GM18519 (cell line): ENCODE data around the gene FOXO3.
"Not testable (repeated sequence)": the region's sequence is repeated elsewhere in the genome, so short reads cannot be mapped to it uniquely, and the experiment has no call there.

Experiments used
- ATAC-seq: cut with Tn5 transposase; IDR thresholded peaks from one replicate; pipeline ENCODE4 v1.9.1; 2021; ENCODE audit warnings: mild to moderate bottlenecking, moderate library complexity; ENCODE audit not compliant: unreplicated experiment, low FRiP score

The FOXO3 gene

DNA sequence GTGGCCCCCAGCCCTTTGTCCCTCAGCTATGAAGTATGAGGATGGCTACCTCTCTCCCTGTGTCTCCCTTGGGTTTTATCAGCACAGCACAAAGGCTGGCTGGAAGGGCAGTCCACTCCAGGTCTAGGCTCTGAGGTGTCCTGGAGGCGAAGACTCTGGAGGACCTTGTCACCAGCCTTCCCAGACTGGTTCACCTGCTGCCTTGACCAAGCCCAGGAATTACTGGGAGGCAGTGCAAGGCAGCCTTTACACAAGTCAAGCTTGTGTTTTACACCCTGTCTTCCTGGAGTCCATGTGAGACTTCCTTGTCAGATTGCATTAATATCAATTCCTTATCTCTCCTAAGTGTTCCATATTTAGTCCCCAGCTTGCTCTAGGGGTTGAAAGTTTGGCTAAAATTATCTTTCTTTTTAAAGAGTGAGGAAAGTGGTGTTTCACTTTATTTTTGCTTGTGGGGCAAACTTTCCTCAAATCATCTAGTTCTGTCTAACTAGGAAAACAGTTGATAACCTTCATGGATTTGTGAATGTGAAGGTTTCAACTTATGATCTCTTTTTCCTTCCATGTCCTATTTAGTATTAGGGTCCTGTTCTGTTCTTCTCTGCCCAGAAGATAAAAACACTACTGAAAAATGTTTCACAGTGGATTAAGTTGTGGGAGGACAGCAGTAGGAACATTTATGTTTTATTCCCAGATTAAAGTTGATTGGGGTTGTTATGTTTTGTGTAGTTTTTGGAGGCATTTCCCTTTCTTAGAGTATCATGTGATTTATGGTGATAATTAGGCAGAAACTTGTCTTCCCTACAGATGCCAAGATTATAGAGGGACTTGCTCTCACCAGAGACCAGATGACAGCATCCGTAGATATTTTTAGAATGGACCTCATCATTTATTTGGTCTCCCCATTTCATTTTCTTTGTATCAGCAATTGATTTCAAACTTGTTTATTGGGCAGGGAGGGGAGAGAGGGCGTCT lies 114.8 kb downstream of the FOXO3 start:
- ATAC-seq, result no peak

DNA sequence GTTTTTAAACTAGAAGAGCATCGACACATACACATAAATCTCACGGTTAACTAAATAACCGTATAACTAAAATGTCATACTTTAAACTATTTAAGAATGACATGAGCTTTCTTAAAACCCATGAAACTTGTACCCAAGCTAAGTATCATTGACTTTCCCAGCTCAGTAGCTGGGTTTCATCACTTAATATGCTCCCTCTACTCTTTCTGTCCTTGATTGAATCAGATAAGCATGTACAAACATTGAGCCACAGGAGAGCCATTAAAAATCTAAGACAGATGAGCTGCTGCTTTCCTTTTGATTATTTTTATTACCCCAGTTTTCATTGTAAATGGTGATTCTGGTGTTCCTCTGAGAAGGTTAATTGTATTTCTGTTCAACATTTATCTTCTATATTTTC lies 115.8 kb downstream of the FOXO3 start:
- no peak for ATAC-seq

DNA sequence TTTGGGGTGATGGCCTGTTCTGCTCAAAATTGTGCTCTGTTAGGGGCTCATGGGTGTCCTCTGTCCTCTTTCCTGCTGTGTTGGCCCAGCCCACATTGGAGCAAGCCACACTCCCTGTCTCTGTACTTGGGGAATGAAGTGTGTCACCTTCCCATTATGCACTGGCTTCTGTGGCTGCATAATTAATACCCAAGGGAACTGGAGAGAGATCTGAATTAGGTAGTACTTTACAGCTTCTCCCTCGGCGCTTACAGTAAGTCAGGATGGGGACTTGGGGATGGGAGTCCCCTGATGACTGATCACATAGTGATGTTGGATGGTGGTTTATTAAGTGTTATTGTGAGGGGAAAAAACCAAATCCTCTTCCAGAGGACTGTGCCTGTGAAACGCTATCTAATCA lies 116.6 kb downstream of the FOXO3 start:
- ATAC-seq, result no peak

DNA sequence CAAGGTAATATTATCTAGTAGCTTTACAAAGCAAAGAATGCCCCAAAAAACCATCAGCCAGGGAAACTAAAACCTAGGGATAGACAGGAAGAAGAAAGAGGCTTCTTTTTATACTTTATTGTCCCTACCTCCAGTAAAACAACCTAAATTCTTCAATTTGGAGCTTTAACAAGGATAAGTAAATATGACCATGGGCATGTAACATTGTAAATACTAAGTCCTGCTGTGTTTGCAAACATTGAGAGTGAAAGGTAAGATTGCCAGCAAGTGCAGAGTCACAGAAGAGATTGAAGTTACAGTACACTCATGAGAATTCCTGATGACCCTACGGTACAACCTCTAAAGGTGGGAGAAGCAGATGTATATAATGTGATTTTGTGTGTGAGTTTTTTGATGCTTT lies 117.2 kb downstream of the FOXO3 start:
- ATAC-seq, result no peak

DNA sequence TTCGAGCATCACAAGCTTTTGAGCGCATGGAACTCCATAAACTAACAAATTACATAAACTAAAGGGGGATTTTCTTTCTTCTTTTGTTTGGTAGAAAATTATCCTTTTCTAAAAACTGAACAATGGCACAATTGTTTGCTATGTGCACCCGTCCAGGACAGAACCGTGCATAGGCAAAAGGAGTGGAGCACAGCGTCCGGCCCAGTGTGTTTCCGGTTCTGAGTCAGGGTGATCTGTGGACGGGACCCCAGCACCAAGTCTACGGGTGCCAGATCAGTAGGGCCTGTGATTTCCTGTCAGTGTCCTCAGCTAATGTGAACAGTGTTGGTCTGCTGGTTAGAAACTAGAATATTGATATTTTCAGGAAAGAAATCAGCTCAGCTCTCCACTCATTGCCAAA lies 119.6 kb downstream of the FOXO3 start:
- ATAC-seq, result not testable (repeated sequence)

DNA sequence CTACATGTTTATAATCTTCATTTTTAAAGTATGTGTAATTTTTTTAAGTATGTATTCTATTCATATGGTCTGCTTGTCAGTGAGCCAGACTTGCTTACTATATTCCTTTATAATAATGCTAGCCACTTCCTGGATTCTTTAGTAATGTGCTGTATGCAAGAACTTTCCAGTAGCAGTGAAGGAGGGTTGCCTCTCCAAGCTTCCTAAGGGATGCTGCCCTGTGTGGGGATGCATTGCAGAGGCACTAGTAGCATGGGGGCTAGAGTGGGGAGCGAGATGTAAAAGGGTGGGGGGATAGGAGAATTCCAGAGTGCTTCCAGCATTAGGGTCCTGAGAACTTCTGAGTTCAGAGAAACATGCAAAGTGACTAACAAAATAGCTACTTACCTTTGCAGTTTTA lies 121.0 kb downstream of the FOXO3 start:
- not testable (repeated sequence) for ATAC-seq

DNA sequence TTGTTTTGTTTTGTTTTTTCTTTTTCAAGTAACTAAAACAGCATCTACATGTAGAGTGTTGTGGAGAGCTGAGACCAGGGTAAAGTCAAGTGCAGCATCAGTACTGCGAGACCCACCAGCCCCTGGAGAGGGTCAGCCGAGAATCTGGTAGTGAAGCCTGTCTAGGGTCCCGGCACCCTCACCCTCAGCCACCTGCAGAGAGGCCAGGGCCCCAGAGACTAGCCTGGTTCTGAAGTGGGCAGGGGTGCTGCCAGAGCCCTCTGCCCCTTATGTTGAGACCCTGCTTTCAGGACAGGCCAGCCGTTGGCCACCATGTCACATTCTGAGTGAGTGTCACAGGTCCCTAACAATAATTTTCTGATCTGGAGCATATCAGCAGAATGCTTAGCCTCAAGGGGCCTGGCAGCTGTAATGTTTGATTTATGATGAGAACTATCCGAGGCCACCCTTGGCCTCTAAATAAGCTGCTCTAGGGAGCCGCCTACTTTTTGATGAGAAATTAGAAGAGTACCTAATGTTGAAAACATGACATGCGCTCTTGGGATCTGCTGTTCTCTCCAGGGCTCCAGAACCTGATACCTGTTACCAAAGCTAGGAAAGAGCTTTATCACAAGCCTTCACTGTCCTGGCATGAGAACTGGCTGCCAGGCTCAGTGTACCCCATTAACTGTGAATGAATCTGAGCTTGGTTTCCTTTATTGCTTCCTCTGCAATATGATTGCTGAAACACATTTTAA lies 121.8 kb downstream of the FOXO3 start:
- not testable (repeated sequence) for ATAC-seq

DNA sequence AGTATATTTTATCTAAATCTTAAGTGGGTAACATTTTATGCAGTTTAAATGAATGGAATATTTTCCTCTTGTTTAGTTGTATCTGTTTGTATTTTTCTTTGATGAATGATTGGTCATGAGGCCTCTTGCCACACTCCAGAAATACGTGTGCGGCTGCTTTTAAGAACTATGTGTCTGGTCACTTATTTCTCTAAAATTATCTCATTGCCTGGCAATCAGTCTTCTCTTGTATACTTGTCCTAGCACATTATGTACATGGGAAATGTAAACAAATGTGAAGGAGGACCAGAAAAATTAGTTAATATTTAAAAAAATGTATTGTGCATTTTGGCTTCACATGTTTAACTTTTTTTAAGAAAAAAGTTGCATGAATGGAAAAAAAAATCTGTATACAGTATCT lies 123.3 kb downstream of the FOXO3 start:
- ATAC-seq, result not testable (repeated sequence)

DNA sequence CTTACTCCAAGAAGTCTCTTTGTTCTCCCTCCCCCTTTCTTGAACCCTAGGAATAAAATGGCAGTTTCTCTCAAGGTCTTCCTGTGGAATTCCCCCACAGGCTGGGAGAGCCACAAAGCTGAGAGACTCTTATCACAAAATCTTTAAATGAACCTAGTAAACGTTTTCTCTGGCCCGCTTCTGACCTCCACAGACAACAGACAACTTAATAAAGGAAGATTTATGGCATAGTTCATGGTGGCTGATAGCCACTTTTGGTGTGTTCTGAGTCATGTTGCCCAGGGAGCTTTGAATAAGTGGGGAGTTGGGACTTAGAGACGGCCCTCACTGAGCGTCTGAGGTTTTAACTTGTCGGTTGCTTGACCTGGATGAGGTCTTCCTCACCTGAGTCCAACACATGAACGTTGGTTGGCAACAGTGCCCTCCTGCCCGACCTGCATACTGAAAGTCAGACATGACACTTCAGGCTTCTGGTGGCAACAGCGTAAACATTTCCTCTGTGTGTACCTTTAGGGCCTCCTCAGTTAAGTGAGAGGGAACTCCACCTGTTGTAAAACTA lies 124.1 kb downstream of the FOXO3 start:
- no peak for ATAC-seq

DNA sequence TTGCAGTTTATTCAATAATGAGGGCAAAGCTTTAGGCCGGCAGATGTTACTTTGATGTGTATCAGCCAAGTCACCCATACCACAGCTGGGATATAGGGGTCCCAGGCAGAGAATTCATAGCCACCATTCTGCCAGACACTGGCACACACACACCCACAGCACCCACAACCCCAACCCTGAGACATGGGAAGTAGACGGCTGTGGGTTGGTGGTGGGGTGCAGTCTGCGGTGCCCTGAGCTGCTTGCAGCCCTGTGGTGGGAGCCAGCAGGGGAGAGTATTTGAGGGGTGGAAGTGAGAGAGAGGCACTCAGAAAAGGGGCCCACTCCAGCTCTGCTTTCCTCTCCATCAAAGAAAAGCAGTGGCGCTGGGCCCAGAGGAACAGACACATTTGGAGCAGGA lies 125.3 kb downstream of the FOXO3 start:
- ATAC-seq, result no peak

DNA sequence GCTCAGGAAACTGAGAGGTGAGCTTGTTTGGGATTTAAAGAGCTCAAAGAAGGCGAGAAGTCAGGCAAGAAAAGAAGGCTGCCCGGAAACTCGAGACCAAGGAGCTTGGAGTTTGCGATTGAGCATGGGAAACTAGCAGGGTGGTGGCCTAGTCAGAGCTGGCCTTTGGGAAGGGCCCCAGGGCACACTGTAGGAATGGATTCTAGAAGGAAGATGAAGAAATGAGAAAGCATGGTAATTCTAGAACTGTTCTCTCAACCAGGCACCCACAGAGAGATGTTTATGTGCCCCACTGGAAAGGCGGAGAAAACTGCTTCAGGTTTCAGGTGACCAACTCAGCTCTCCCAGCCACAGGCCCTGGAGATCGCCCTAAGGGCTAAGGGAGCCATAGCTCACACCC lies 126.2 kb downstream of the FOXO3 start:
- no peak for ATAC-seq

DNA sequence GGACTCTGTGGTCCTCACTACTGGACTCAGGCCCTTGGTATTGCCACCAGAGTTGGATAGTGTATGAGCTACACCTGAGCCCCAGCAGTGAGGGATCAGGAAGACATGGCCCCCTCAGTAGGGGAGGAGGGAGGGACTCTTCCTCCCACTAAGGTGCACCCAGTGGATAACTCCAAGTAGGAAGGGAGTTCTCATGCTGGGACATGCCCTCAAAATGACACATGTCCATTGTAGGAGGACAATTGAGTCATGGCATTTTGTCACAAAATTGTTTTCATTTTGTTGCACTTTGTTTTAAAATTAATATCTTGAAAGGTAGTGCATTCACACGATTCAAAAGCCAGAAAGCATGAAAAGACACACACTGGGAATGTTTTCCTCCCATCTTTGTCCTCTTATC lies 127.2 kb downstream of the FOXO3 start:
- ATAC-seq, result no peak

DNA sequence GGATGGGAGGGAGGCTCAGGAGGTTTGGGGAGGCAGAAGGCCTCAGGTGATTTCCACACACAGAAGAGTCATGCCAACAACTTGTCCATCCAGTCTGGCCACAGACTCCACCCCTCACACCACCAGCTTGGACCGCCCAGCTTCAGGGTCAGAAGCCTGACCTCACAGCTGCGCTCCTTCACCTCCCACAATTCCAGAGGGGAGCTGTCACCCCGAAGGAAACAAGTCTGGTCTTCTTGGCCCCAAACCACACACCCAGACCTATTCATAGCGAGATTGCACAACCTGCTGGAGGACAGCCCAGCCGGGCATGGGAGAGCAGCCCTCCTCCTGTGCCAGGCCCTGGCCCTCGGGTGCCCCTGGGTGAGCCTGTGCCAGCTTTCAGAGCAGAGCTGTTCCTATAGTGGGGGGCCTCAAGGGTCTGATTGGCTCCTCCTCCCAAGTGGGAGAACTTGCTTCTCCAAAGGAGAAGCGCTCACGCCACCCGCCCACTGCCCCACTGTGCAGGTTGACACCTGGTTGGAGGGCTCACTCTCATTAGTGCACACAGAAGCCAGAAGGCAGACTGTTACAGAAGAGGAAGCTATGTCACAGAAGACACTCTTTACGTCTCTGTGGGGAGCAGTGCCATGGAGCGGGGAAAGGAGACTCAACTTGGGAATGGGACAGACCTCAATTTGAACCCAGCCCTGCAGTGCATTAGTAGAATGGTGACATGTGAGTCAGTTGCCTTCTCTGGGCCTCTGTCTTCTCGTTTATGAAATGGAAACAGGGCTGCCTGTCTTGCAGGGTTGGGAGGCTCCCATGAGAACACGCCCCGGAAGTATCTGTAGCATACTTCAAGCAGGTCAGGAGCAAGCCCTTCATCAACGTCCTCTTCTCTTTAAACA lies 128.8 kb downstream of the FOXO3 start:
- ATAC-seq, result no peak

DNA sequence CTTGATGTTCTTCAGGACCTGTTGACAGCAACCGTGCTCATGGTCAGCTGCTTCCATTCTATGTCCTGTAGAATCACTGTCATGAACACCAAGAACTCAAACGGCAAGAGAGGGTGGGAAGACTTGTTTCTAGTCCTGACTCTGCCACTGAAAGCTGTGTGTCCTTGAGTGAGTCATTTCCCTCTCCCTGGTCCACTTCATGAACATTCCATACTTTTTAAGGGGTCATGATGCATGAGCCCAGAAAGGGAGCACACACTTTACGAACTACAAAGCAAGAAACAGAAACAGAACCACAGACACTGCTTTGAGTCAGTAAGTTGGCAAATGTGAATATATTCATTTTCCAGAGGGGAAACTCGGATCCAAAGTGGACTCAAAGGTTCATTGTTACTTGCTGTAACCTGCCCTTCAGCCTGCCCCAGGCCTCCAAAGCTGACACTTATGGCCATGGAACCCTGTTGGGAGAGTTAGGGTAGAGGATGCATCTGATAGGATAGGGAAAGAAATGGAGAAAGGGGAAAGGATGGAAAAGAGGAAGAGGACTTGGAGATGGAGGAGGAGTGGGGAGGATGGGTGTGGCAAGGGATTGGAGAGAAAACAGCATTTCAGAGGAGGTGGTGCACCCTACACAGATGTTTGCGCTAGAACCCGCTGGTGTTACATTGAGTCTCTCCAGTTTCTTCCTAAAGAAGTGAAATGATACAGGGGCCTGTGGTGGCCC lies 129.8 kb downstream of the FOXO3 start:
- ATAC-seq, result no peak

DNA sequence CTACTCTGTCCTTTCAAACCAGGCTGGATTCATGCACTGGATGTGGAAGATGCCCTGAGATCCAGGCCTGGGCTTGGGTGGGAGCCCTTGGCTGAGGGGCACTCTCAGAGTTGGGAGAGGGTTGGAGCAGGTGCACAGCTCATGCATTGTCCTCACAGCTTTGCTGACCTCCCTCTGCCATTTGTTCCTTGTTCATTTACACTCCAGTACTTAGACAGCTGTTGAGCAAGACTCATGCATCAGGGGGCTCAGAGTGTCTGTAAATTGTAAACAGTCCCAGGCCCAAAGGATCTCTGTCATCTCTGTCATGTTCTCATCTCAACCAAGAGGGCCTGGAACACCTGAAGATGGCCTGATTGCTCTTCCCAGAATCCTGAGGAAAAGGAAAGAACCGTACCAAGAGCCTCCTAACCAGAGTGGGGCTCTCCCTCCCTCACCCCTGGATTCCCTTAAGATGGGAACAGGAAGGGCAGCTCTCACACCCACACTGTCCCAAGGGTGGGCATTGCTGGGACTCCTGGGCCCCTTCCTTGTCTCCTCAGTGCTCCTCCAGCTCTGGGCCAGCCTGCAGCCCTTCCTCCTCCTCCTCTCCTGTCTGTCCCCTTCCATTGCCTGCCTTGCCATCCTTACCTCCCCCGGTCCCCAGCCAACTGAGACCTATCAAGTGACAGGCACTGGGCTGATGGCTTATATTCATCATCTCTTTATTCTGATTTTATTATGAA lies 132.9 kb downstream of the FOXO3 start:
- no peak for ATAC-seq

DNA sequence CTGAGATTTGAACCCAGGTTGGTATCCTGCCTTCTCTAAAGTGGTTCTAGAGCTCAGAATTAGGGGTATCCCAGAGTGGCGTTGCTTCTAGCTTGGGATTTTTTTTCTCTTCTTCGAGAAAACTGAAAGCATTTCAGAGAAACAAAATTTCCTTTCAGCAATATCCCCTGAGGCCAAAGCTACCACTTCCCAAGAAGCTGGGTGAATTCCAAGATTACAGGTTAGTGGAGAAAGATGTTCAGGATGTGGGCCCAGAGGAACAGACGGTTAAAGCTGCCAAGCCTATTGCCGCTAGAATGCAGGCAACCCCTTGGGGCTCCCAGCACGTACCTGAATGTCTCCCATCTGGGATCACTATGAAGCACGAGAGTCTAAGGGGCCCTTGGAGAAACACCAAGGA lies 134.1 kb downstream of the FOXO3 start:
- ATAC-seq, result no peak

DNA sequence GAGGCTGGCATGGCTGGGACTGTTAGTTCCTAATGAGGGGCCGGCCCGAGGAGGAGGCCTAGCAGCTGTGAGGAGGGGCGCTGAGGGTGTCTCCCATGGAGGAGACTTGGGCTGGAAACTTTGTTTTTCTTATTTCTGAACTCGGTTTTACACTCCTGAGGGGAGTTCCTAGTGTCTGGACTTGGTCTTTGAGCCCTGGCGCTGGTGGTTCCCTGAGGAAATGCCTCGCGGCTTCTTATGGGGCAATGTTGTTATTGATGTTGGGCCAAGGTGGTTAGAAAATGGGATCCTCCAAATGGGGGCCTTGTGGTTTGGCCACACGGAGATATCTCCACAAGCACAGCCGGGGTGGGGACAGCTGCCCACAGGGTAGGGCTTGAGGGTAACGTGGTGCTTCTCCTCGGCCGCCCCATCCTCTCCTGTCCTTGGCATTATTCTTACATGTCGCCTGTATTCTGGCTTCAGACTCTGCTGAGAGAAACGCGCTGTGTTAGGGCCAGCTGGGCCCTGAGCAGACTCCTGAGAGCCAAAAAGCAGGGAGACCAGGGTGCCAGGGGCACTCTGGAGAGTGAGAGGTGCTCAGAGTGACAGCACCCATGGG lies 136.9 kb downstream of the FOXO3 start:
- ATAC-seq, result no peak

DNA sequence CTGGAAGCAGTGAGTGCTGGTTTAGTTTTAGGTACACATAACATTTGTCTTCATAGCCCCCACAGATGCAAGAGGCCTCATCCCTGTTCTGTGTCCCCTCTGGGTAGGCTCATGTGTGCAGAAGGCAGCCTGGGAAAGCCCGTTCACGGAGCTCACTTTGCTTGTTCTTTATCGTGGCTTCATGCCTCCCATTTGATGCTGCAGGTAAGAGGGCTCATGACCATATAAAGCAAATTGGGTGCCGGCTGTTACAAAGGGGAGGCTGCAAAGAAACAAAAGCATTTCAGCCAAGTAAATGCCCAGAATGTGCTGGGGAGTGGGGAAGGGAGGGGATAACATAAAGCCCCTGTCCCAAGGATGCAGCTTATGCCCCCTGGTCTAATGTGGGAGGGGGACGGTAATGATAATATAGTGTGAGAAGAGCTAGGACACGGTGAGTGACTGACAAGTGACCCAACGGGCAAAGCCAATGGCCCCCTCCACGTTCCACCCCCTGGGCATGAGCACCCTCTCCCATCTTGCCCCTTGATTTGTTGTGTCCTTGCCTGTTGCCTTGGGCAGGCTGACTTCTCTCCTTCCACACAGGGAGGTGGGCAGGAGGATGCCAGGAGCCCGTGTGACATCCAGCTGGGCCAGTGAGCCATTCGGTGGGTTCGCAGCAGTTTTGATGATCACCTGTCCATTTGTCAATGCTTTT lies 138.0 kb downstream of the FOXO3 start:
- no peak for ATAC-seq
